SIG-M5 treated with dmso at 0.1 percent for 504 hours (cell line): ENCODE results near the gene CTRB1.

ENCODE experiments used
- DNase-seq: peaks from one replicate; lab custom pipeline; 2025; ENCODE audit not compliant: unreplicated experiment; lab: John Stamatoyannopoulos, UW

CTRB1 gene

GRCh38 chr16:75225092-75225491 is 6.3 kb downstream of the CTRB1 start:
- no peak for DNase-seq

DNA sequence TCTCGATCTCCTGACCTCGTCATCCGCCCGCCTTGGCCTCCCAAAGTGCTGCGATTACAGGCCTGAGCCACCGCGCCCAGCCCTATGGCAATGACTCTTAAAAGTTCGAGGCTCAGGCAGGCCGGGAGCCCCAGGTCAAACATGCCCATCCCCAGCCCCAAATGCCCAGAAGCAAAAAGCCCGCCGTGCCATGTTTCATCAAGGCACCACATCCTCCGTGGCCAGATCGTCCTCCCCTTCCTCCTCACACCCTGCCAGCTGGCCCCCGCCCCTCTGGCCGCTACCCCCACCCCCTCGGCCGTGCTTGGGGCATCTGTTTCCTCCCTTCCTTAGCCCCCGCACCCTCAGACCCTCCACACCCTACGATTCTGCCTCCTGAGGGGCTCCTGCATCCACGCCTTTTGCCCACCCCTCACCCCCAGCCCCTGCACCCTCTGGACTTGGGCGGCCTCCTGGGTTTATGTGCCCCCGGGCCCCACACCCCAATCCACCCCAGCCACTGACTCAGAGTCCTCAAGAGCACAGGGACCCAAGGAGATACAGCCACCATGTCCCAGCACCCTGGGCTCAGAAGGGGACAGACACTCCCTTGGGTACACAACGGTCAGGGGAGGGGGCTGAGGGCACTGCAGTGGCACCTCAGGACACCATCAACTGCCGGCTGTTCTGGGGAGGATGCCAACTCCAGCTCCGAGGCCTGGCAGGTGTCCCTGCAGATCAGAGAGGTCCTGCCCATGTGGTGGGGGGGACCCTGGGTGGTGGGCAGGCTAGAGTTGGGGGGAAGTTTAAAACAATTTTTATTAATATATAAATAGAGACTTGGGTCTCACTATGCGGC is 7.1 kb downstream of the CTRB1 start:
- no peak for DNase-seq

- DNase-seq: no peak
Observed at GRCh38 chr16:75226550-75227360, 8.0 kb downstream of the CTRB1 start.

GRCh38 chr16:75227361-75228142 is 8.8 kb downstream of the CTRB1 start:
- no peak for DNase-seq

DNA sequence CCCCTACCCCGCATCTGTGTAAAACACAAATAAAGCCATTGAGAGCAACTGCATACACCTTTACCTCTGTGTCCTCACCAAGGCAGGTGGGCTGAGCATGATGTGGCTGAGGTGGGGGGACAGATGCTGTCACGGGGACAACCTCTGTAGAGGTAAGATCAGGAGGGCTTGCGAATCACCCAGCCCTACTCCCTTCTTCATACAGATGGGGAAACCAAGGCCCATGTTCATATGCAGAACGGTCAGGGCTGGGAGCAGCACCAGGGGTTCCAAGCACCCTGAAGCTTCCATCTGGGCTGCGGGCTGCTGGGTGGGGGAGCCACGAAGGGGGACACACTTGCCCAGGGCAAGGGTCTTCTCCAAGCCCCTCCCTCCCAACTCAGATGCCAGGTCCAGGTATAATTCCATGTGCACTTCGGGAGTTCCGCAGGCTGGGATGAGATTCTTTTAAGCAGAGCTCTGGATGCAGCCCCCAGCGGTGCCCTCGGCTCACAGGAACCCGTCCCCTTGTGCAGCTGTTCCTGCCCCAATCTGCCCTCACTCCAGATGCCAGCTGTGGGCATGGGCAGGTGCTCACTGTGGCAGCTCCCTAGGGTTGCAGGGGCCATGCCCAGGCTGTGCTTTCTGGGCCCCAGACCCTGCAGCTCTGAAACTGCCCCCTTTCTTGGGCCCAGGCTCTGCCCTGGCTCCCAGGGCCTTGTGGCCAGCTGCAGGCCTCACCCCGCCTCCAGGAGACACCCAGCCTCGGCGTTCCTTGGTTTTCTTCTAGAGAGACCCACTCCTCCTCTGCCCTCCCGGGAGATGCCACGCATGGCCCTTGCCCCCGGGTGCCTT is 9.6 kb downstream of the CTRB1 start:
- DNase-seq: no peak

GRCh38 chr16:75229172-75230031 is 10.6 kb downstream of the CTRB1 start:
- no peak for DNase-seq

DNA sequence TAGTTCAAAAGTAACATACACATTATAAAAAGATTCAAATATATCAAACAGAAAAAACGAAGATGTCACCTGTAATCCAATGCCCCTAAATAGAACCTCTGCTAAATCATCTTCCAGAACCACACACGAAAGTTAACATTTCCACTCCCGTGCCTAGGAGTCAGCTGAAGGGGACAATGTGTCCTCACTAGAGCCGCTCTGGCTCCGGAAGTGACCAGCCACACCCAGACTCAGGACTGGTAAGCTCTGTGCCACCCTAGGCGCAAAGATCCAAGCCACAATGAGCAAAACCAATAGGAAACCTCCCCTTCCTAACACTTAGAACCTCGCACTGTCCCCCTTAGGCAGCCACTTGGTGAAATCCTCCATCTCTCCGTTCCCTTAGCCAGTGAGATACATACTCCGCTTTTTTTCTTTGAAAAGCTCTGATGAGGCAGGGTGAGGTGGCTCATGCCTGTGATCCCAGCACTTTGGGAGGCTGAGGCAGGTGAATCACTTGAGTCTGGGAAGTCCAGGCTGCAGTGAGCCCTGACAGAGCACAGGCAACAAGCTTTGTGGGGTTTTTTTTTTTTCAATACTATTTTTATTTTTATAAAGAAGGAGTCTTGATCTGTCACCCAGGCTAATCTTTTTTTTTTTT is 11.8 kb downstream of the CTRB1 start:
- DNase-seq: no peak

DNA sequence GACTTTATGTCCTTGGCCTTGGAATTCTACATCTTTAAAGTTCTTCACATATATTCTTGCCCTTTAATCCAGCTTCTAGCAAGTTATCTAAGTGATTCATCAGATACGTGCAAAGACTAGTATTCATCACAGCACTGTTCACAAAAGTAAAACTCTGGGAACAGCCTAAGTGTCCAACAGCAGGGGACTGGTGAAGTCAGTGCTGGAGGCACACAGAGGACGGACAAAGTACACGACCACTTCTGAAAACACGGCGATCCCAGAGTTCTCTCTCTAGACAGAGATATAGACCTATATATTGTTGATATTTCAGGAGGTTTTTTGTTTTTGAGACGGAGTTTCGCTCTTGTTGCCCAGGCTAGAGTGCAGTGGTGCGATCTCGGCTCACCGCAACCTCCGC is 12.8 kb downstream of the CTRB1 start:
- no peak for DNase-seq

DNA sequence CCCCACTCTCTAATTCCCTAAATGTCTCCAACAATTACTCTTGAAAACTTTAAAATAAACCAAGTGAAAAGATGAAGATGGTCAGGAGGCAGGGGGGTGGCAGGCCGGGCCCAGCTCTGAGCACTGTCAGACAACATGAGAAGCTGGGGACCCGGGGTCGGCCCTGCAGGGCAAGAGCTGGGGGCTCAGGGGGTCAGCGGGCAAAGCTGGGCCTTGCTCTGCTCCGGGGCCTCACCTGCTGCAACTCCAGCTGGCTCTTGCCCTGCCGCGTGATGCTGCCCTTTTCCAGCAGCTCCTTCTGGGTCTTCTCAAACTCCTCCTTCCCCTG is 14.8 kb downstream of the CTRB1 start:
- no peak for DNase-seq

- DNase-seq: no peak
Observed at GRCh38 chr16:75234856-75235696, 16.3 kb downstream of the CTRB1 start.

DNA sequence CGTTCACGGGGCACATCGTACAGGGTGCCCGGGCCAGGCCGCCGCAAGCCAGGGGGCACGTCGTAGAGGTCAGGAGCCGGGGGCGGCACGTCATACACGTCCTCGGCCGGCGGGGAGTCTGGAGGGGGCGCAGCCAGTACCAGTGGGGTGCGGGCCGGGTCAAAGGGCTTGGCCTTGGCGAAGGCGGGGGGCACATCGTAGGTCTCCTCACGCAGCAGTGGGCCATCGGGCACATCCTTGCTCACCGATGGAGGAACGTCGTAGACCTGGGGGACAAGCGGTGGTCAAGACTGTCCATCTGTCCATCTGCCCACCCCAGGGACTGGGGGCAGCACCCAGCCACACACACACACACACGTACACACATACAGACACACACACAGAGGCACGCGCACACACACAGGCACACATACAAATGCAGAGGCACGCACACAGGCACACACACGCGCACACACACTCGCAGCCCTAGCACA is 17.0 kb downstream of the CTRB1 start:
- DNase-seq: no peak

DNA sequence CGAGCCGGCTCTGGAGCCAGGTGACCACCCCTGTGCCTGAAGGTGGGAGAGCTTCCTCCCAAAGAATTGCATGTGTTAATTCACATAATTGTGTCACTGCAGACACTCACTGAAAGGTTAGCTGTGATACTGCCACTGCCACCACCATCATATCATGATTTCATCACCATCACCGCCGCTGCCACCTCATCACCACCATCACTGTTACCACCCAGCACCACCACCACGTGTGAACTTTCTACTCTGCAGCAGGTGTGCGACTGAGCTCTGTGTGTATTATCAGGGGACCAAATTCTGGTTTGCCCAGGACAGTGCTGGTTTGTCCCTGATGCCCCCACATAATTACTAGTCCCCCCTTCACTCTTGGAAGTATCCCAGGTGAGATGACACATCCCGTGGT is 17.4 kb downstream of the CTRB1 start:
- DNase-seq: no peak

- no peak for DNase-seq
Observed at GRCh38 chr16:75236736-75237397, 18.1 kb downstream of the CTRB1 start.

GRCh38 chr16:75237398-75238131 is 18.8 kb downstream of the CTRB1 start:
- DNase-seq: no peak

- DNase-seq: no peak
Observed at GRCh38 chr16:75238132-75238852, 19.5 kb downstream of the CTRB1 start.

DNA sequence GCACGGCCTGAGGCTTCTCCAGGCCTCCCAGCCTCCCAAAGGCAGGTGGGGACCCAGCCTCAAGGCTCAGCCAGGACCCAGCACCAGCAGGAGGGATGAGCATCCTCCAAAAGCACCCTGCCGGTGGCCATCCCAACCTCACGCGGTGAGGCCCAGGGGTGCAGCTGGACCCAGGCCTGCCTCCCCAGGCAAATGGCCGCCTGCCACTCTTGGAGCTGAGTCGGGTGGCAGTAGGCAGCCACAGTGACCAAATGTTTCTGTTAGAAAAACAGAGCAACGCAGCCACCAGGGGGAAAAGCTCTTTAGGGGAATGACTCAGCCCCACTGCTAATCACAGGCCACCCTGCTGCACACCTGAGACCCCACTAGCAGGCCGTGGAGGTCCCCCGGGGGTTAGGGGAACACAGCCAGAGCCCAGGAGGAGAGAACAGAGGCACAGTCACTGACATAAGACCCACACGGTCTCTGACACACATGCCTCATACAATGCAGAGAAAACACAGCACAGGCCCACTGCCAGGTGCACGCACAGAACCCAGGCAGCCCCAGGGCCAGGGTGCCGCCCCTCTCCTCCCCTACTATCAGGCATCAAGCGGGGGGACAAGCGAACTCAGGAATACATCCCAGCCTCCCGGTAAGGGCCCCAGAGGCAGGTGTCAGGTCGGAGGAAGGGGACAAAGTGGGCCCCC is 20.2 kb downstream of the CTRB1 start:
- no peak for DNase-seq
